HepG2 (cell line): Measurements from ENCODE around the gene BCKDHA. TPM values are rescaled to one million over a fixed set of nuclear protein-coding genes. Genes with fewer than 3 reads are reported as not detected.

Experiments used
- ELF3 ChIP-seq: IDR thresholded peaks from 2 replicates; pipeline ENCODE4 v1.6.1; 2016; ENCODE audit warnings: missing genetic modification reagents, missing compliant biosample characterization
- FOXP1 ChIP-seq, 2 experiments: fragments of 450-650 bp in 1 of 2; IDR thresholded peaks; 2 replicates each; pipeline ENCODE4 v1.6.1; 2017 to 2018; ENCODE audit warnings: antibody characterized with exemption in 1 of 2
- GTF2F1 ChIP-seq: fragments of 150-350 bp; IDR thresholded peaks from 2 replicates; pipeline ENCODE4 v1.6.1; 2014; ENCODE audit warnings: low read length
- HBP1 ChIP-seq: IDR thresholded peaks from 2 replicates; pipeline ENCODE4 v1.6.1; 2016; ENCODE audit warnings: low read depth, control low read depth
- HNRNPL ChIP-seq: fragments of 200-400 bp; formaldehyde crosslinking; IDR thresholded peaks from 2 replicates; pipeline ENCODE4 v1.6.1; 2017; ENCODE audit warnings: mild to moderate bottlenecking, low read depth, low read length
- KDM5A ChIP-seq: fragments of 200-600 bp; sonication (generic); IDR thresholded peaks from 2 replicates; pipeline ENCODE4 v1.7.0; 2018; ENCODE audit warnings: antibody characterized with exemption, mild to moderate bottlenecking, low read length, borderline replicate concordance
- NCOR1 ChIP-seq: fragments of 200-600 bp; sonication (generic); IDR thresholded peaks from 2 replicates; pipeline ENCODE4 v1.7.0; 2017; ENCODE audit warnings: antibody characterized with exemption, low read length, borderline replicate concordance
- NFE2 ChIP-seq: sonication (generic); formaldehyde crosslinking; IDR thresholded peaks from 2 replicates; pipeline ENCODE4 v1.4.0; 2020; ENCODE audit warnings: missing genetic modification reagents
- SALL1 ChIP-seq: sonication (generic); formaldehyde crosslinking; IDR thresholded peaks from 2 replicates; pipeline ENCODE4 v1.8.0; 2022; ENCODE audit warnings: mild to moderate bottlenecking, missing genetic modification reagents
- SIX1 ChIP-seq: sonication (generic); formaldehyde crosslinking; IDR thresholded peaks from 2 replicates; pipeline ENCODE4 v1.4.0; 2020; ENCODE audit warnings: missing genetic modification reagents, borderline replicate concordance
- SOX5 ChIP-seq: IDR thresholded peaks from 2 replicates; pipeline ENCODE4 v1.6.1; 2016; ENCODE audit warnings: borderline replicate concordance
- STAT6 ChIP-seq: sonication (generic); formaldehyde crosslinking; IDR thresholded peaks from 2 replicates; pipeline ENCODE4 v1.4.0; 2020; ENCODE audit warnings: missing genetic modification reagents, mild to moderate bottlenecking, borderline replicate concordance
- XRCC5 ChIP-seq: fragments of 200-400 bp; formaldehyde crosslinking; optimal IDR thresholded peaks from 2 replicates; pipeline ENCODE3; 2017; ENCODE audit warnings: mild to moderate bottlenecking, low read length
- ZBTB26 ChIP-seq: IDR thresholded peaks from 2 replicates; pipeline ENCODE4 v1.6.1; 2016; ENCODE audit warnings: missing compliant biosample characterization, missing genetic modification reagents, borderline replicate concordance
- ZNF44 ChIP-seq: sonication (generic); formaldehyde crosslinking; IDR thresholded peaks from 2 replicates; pipeline ENCODE4 v1.5.1; 2020; ENCODE audit warnings: mild to moderate bottlenecking, missing genetic modification reagents
- ZNF777 ChIP-seq: sonication (generic); formaldehyde crosslinking; IDR thresholded peaks from 2 replicates; pipeline ENCODE4 v1.4.0; 2020; ENCODE audit warnings: missing genetic modification reagents
- ZXDC ChIP-seq: sonication (generic); formaldehyde crosslinking; IDR thresholded peaks from 2 replicates; pipeline ENCODE4 v1.5.0; 2020; ENCODE audit warnings: mild to moderate bottlenecking, missing genetic modification reagents
- polyA plus RNA-seq, 8 experiments: library from polyadenylated mRNA; depleted of rRNA in 3 of 8; stranded (reverse) in 7 of 8; unstranded in 1 of 8; fragments of >200 nt; fragmentation: Illumina TruSeq in 4 of 8; extraction: Trizol in 4 of 8; gene quantifications; 2 replicates each; pipeline versions ENCODE4 v1.2.1 to v1.2.3, GENCODE V29; 2011 to 2016; ENCODE audit warnings: low read depth in 4 of 8, missing spikeins in 1 of 8, mixed read lengths in 1 of 8; ENCODE audit not compliant: insufficient read depth in 1 of 8
- total RNA-seq, 5 experiments: library from RNA; depleted of rRNA; stranded (reverse); fragments of >200 nt; fragmentation: Illumina TruSeq; extraction: Trizol; gene quantifications; 2 replicates each; pipeline ENCODE4 v1.2.3, GENCODE V29; 2016; ENCODE audit warnings: low read depth in 1 of 5

The BCKDHA gene
- total and polyA plus RNA-seq, 2 of the 13 experiments (the other 11 are each of a cell fraction or from before 2014, with no cell fraction given), result 11.8 to 31.5 TPM

- TF ChIP-seq NCOR1 (no peak), FOXP1 (IDR thresholded peaks at IDR 0.05) (no peak), FOXP1 (CRISPR knock-in tag; IDR thresholded peaks at IDR 0.05) (no peak), ZXDC (CRISPR knock-in tag) (0 out of 2 replicates have a peak, but pooled peaks have one; percentile 21), ZNF777 (0 out of 2 replicates have a peak, but pooled peaks have one; percentile 14), NFE2 (CRISPR knock-in tag) (no peak), SALL1 (CRISPR knock-in tag) (peak; percentile 28; the same call in 1 of the 2 replicates), SOX5 (CRISPR knock-in tag) (peak; percentile 37), XRCC5 (peak; percentile 77), ELF3 (CRISPR knock-in tag) (peak; percentile 13; the same call in 1 of the 2 replicates), STAT6 (CRISPR knock-in tag) (no peak), ZNF44 (CRISPR knock-in tag) (no peak), SIX1 (no peak), GTF2F1 (no peak), ZBTB26 (CRISPR knock-in tag) (0 out of 2 replicates have a peak, but pooled peaks have one; percentile 39), HBP1 (CRISPR knock-in tag) (no peak), KDM5A (peak; percentile 45; the same call in 1 of the 2 replicates), HNRNPL (0 out of 2 replicates have a peak, but pooled peaks have one; percentile 25)
These were observed 43.9 kb upstream of the BCKDHA start, which contains the start of gene TGFB1 (continued) for GRCh38 chr19:41353466-41354342.
